GM21619 (cell line): ENCODE results near the gene EEF1AKMT2.
"Not testable (repeated sequence)": the region's sequence is repeated elsewhere in the genome, so short reads cannot be mapped to it uniquely, and the experiment has no call there.

Experiments
- ATAC-seq: cut with Tn5 transposase; IDR thresholded peaks from one replicate; pipeline ENCODE4 v1.9.1; 2021; ENCODE audit not compliant: unreplicated experiment

EEF1AKMT2 gene

DNA sequence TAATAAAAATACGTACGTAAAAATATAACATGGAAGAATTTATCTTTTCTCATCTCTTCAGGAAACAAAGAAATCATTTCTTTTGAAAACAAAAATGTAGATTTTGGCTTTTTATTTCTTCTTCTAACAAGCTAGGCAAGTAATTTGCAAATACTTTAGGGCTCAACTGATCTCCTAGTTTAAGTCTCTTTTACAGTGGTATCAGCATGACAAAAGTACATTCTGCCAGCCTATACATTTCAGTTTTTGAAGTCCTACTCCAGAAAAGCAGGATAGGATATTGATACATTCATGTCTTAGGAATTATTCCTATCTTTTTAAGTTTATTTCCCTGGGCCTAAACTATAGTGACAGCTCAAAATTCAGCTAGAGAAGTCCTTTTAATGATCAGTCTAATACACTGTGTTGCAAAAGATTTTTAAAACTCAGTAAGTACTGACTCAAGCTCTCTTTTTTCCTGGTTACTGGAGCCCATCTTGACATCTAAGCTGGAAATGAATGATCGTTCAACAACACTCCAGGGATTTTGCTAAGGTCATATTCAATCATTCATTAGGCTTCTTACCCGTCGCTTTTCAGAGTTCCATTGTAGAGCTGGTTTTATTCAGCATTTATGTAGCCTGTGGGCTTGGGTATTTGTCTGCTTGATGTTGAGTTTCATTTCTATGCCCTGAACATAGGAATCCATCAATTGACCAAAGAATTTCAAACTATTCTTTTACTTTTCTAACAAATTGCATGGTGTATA, 35.4 kb downstream of the EEF1AKMT2 start:
- ATAC-seq, result no peak

GRCh38 chr10:124755581-124755980, 36.1 kb downstream of the EEF1AKMT2 start:
- no peak for ATAC-seq

- ATAC-seq, result no peak
These were observed 37.5 kb downstream of the EEF1AKMT2 start for GRCh38 chr10:124754227-124754626.

DNA sequence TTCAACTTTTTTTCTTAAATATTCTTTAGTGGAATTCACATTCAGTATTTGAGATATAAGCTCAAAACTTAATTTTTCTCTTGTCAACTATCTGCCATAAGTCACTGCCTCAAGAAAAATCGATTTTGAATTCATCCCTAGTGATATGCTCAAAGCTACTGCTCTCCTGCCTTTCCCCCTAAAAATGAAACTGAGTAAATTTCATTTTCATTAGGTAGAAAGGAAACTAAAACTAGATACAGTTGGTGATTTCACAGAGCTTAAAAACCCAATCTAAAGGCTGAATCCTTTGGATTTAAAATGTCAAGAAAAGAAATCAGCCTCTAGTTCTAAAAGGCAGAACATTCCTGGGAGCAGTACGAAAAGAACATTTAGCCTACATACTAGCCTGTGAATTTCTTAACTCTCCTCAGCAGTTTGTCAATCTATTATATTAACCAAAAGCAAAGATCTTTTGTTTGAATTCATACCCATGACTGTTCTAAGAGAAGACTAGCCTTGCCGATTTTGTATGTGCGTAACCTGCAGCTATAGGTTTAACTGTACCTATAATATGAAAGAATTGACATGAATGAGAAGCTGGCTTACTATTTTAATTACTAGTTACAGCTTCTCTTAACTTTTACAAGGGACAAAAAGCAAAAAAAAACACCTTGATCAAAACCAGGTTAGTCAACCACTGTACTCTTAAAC, 42.6 kb downstream of the EEF1AKMT2 start:
- ATAC-seq, result peak; percentile 37

DNA sequence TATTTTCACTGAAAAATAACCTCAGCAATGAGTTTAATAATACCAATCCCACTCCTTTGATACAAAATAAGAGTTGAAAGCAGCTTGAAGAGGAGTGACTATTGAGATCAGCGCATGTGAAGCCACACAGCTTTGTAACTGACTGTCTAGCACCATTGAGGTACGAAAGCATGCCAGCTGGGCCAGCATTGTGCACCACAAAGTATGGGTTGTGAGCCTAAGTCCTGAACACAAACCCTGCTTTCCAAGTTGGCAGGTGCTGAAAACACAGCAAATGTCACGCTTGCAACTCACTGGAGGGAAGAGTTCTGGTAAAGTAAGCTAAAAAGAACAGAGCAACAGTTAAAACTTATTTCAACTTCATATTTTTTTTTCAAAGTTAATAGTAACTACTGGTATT, 43.5 kb downstream of the EEF1AKMT2 start:
- no peak for ATAC-seq

DNA sequence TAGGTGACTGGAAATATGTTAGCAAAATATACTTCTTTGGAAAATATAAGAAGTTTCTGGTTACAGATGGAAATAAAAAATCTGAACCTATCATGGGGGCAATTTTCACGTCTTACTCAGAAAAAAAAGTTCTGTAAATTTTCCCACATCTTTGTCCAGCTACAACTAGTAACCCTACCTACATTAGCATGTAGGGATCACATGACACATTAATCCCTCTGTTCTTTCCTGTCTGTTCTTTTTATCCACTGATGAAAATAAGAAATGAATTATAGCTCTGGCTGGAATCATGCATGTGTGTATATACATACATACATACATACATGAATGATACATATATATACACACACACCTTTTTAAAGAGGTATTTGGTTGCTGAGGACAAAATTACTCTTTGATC, 43.9 kb downstream of the EEF1AKMT2 start:
- no peak for ATAC-seq

DNA sequence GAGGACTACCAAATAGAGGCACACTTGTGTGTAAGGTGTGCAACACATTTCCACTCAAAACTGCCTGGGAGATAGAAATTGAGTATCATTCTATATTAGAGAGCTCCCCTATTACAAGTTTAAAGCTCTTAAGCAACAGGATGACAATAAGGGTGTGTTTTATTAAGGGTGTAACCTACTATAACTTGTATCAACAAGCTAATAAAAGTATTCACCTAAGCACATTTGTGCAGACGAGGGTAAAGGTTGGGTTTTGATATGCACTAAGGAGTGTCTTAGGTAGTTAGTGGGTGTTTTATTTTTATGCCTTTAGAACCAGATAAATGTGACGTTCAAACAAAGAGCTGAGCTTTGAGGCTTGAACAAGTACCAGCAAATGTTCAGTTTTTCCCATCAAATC, 44.7 kb downstream of the EEF1AKMT2 start:
- ATAC-seq, result no peak

DNA sequence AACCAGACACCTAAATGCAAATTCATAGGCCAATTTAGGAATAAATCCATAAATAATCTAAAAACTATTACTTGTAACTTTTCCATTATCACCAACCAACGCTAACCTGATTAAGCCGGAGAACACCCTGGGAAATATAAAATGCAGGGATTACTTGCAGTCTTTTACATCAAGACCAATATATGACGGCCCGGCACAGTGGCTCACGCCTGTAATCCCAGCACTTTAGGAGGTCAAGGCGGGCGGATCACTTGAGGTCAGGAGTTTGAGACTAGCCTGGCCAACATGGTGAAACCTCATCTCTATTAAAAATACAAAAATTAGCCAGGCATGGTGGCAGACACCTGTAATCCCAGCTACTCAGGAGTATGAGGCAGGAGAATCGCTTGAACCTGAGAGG, 45.2 kb downstream of the EEF1AKMT2 start:
- ATAC-seq, result not testable (repeated sequence)

- ATAC-seq, result no peak
These were observed 46.0 kb downstream of the EEF1AKMT2 start for GRCh38 chr10:124745673-124746072.

- no peak for ATAC-seq
These were observed 46.4 kb downstream of the EEF1AKMT2 start for GRCh38 chr10:124745252-124745651.

- peak; percentile 60 for ATAC-seq
These were observed 47.3 kb downstream of the EEF1AKMT2 start, which contains the start of gene FAM53B for GRCh38 chr10:124744102-124745050. TSS of gene FAM53B (minus strand) at chr10:124744378. CDS start at chr10:124706713, 37,665 bp downstream.

DNA sequence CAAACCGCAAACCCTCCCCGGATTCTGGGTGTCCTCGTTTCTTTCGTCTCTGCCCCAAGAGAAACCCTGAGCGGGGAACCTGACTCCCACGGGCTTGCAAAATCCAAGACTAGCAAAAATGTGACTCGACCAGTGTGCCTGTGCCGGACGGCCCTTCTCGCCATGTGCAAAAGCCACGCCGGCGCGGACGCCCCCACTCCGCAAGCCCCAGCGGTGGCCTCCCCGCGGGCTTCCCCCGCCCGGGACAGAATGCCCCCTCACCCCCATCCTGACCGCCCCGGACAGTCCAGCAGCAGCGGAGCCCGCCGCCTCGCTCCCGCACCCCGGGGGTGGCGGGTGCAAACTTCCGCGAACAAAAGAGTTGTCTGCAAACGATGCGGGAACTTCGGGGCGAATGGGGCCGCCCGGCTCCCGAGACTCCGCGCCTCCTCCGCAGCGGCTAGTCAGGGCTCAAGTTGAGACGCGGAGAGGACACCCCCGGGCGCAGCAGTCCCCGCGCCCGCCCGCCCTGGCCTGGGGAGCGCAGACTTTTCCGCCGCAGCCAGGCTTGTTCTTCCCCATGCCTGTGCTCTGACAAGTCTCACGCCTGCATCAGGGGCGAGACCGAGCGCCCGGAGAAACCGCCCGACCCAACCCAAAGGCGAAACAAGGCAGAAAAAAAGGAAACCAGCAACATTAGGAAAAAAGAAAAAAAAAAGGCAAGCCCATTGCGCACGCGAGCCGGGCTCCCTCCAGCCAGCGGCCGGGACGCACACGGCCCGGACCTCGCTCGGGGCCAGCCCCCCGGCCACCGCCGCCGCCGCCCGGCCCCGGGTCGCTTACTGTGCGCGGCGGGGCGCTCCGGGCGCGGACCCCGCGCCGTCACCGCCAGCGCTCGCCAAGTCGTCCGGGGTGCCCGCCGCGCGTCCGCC, 48.2 kb downstream of the EEF1AKMT2 start:
- ATAC-seq, result peak; percentile 27

DNA sequence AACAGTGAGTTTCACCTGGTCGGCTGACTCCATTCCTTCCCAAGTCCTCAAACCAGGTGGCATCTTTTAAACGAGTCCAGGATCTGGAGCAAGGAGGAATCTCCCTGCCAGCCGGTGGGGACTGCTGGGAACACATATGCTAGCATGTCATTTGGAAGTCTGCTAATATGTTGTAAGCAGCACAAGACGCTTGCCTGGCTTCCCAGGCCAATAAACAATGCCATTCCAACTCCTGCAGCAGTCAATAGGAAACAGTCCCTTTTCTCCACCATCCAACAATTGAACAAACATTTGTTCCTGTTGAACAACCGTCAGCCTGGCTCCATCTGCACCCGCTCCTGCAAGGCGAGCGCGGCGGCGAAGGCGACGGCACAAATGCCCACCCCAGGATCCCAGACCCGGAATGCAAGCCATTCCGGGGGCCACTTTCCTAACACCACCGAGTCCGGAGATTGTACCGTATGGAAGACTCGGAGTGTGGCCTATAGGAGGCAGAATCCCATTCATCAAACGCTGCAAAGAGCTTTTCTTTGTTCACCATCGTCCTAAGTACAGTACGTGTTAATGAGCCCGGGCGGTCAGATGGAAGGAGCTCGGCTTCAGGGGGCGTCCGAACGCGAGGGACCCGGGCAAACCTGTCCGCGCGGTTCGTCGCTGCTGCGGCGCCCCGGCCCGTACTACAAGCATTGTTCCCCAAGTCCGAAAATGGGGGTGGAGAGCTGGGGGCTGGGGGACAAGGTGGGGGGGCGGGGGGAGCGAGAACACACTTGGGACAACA, 49.1 kb downstream of the EEF1AKMT2 start:
- ATAC-seq, result no peak

GRCh38 chr10:124741922-124742412, 49.7 kb downstream of the EEF1AKMT2 start:
- no peak for ATAC-seq

GRCh38 chr10:124741281-124741921, 50.3 kb downstream of the EEF1AKMT2 start:
- peak; percentile 44 for ATAC-seq

GRCh38 chr10:124740369-124741280, 51.1 kb downstream of the EEF1AKMT2 start:
- peak; percentile 28 for ATAC-seq

GRCh38 chr10:124739986-124740368, 51.7 kb downstream of the EEF1AKMT2 start:
- no peak for ATAC-seq
